Femur (tissue), 1 donor: Measurements from ENCODE around the gene CALB2.
"Not testable (repeated sequence)": the region's sequence is repeated elsewhere in the genome, so short reads cannot be mapped to it uniquely, and the experiment has no call there.

Experiments
- DNase-seq: peaks from one replicate; pipeline ENCODE4 v3.0.0-alpha.2; 2017

The CALB2 gene, protein sequence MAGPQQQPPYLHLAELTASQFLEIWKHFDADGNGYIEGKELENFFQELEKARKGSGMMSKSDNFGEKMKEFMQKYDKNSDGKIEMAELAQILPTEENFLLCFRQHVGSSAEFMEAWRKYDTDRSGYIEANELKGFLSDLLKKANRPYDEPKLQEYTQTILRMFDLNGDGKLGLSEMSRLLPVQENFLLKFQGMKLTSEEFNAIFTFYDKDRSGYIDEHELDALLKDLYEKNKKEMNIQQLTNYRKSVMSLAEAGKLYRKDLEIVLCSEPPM

DNA sequence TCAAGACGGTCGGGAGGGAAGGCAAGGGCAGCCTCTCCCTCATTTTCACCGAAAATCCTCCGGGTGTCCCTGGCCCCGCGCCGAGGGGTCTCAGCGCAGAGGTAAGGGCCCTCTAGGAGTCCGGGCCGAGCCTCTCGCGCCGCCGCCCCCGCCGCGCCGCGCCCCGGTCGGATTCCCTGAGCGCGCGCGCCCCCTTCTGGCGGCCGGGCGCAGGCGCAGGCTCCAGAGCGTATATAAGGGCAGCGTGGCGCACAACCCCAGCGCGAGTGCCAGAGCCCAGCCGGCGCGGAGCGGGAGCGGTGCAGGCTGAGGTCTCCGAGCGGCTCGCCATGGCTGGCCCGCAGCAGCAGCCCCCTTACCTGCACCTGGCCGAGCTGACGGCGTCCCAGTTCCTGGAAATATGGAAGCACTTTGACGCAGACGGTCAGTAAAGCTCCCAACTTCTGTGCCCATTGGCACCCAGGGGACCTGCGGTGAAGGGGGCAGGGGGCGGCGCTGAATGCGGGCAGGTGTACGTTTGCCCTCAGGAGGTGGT is at the start of gene CALB2:
Gene CALB2 (plus strand): TSS at position 260 of the 535 bp plus-strand sequence. CDS start 70 bp downstream, at position 330.
- peak; percentile 59 for DNase-seq

DNA sequence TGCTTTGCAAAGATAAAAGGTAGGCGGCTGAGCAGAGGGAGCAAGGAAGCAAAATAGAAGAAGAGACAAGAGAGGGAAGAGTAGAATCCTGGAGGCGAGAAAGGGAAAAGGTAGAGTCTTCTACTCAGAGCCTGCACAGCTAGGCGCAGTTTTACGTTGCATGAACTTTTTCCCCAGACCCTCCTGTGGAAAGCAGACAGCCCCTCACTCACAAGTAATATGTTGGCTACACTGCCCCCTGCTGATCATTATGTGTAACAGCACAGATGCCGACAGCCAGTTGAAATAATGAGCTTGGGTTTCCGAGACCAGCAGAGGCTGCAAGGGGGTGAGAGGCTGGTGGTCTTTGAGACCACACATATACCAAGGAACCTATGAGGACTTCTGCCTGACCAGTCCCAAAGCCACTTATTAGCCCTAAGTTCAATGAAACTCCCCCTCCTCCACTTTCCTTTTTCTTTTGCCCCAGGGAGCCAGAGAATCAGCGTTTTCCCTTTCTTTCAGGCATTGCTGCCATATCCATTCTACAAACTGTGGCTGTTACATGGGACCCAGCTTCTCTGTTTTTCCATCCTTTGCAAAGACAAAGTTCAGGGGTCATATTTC is 46.9 kb upstream of the CALB2 start:
- peak; percentile 34 for DNase-seq

DNA sequence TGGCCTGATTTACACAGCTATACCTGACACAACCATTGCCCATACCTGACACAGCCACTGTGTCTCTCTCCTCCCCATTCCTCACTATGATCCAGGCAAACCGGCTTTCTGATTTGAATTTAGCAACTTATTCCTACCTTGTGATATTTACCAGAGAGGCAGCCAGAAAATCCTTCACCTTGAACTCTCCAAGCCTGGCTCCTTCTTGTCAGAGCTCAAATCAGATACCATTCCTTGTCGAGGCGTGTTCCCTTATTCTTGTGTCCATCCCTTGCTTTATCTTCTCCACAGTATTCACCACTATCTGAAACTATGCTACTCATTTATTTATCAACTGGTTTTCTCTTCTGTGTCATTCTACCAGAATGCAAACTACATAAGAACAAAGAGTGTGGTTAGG is 44.9 kb upstream of the CALB2 start:
- not testable (repeated sequence) for DNase-seq

DNA sequence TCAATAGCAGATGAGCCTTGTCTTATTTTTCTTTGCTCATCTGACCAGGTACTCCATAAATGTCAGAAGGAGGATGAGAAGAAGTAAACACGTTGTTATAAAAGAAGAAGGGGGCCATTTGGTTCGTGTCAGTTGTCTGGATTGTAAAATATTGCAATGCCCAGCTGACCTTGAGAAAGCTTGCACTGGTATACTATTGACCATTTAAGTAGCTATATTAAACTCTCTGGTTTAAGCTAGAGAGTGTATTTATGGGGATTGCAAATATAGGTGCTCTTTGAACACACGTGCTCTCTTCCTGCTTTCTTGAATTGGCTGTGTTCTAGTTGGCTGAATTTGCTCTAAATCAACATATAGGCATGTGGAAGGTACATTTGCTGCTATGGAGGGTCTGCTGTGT is 43.3 kb upstream of the CALB2 start:
- no peak for DNase-seq

DNA sequence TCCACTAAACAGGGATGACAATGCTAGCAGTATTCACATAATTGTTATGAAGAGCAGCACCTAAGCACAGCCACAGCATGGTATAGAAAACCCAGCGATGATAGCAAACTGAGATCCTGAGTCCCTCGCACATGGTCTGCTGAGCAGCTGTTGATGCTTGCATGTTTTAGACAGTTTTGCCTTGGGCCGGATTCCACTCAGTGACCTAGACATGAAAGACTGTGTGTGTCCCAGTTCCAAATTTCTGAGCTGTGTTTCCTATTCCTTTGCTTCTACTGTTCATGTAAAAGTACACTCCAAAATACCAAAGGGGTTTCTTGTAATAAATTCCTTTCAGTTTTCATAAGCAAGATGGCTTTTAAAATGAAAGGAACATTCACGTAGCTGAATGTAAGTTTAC is 38.5 kb upstream of the CALB2 start:
- no peak for DNase-seq

DNA sequence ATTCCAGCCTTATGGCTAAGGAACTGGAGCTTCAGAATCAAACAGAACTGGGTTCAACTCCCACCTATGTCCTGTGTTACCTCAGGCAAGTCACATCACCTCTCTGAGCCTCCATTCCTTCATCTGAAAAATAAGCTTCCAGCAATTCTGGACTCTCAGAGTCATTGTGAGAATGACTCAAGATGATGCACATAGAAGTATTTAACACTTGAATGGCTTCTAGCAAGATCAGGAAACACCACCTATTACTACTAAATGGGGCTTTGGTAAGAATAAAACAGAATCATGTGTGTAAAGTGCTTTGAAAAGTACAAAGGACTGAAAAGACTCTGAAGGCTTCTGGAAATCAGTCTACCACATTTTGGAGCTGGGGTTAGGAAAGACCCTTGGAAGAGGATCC is 30.8 kb upstream of the CALB2 start:
- DNase-seq, result no peak

DNA sequence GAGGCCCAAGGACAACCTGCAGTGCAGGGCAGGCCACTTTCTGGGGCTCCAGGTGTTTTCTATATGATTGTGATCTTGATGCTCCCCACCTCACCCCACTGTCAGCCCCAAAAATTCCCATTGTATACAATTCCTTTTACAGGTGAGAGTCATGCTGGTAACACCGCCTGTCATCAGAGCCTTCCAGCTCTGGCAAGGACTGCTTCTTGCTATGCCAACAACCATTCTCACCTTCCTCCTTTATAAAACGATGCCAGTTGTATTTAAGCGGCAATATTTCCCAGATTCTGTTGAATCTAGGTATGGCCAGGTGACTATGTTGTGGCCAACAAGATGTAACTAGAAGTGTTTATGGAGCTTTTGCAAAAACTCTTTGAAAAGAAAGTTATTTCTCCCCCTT is 30.4 kb upstream of the CALB2 start:
- no peak for DNase-seq

DNA sequence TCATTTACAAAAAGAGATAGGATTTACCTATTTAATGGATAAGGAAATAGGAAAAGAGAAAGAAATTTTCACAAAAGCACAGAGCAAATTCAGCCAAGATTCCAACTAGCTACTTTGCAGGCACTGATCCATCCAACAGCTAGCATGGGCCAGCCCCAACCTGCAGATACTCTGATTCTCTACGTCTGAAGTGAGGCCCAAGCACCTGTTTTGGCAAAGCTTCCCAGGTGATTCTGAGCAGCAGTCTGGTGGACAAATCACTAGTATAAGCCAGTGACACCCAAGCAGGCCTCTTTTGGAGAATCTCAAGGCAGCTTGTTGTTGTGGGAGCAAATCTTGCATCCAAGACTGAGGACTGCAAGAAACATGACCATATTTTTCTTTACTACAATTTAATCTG is 20.9 kb upstream of the CALB2 start:
- no peak for DNase-seq

DNA sequence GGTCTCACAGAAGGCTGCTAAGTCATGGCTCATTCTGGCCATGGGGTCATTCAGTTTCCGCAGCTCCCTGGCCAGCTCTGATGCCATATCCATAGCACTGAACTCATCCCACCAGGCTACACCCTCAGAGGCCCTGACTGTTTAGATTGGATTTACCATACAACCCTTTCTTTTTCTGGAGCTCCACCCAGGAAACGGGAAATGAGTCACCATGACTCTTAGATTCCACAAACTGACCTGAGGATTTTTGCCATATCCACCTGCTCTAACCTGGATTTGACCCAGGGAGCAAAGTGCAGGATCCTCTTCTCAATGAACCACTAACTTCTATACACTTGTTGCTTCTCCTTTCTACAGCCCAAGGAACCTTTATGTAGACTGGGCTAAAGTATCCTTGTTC is 20.3 kb upstream of the CALB2 start:
- no peak for DNase-seq

DNA sequence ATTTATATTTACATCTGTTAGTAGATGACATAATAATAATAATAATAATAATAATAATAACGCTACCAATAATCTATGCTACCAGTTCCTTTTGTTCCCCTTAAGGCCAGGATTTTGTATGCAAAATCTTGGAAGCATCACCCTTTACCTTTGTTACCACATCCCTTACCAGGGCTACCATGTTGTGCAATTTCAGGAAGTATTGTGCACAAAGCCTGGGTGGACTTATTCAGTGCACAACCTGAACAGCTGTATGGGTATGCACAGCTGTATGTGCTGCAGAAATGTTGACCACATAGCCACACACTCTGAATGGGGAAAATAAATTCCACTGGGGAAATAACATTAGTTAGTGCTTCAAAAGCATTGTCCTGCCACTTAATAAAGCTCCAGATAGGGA is 19.9 kb upstream of the CALB2 start:
- no peak for DNase-seq

DNA sequence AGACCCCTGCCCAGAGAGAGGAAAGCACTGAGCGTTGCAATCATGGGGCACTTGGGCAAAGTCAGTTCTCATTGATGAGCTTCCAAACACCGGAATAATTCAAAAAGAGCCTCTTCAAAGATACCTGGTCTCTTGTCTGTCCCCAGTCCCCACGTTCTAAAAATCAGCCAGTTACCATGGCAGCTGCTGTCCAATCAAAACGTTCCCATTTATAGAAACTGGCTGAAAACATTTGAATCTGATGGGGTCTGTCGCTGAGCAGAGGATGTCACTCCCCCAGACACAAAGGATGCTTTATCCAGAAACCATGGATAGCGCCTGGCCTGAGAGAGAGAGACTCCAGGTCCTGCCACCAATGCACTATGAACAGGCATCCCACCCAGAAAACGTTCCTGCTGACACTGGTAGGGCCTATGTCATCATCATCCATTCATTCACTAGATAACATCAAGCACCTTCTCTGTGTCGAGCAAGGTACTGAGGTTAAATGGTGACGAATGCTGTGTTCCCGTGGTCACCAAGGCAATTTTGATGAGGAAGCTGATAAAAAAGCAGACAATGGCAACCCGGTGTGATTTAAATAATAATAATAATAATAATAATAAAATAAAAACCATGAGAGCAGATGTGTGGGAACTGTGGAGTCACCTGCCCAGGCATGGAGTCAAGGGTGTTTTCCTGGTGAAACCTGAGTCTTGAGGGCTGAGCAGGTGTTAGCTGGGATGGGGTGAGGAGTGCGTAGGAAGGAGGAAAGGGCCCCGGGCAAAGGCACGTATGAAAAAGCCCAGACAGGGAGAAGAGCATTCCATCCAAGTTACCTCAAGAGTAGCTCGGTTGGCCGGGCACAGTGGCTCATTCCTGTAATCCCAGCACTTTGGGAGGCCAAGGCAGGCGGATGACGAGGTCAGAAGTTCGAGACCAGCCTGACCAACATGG is 19.0 kb upstream of the CALB2 start:
- DNase-seq, result no peak

DNA sequence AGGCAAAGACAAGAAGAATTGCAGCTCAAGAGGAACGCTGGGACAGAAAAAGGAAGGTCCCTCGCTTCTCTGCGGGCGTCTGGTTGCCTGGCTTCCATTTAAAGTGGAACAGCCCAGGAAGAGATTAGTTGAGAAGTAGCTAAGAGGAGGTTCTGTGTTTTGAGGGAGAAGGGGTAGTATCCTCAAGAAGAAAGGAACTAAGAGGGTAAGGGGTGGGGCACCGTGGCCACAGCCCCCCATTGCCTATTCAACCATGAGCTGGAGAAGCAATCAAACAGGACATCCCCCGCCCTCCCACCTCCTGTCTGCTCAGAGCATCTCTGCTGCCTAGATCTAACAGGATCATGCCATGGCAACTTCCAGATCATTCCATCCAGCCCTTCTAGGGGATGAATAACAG is 18.1 kb upstream of the CALB2 start:
- DNase-seq, result no peak

DNA sequence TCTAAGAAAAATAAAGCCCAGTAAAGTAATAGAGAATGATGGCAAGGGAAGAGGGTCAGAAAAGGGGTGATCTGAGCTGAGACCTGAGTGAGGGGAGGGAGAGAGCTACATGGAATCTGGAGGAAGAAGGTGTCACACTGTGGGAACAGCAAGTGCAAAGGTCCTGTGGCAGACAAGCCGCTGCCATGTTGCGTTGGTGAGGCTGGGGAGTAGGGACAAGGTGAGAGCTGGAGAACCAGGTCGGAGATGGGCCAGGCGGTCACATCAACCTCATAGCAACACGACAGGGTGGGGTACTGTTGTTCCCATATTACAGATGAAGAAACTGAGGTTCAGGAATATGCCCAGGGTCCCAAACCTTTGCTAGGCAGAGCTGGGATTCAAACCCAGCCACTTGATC is 16.6 kb upstream of the CALB2 start:
- DNase-seq, result no peak

DNA sequence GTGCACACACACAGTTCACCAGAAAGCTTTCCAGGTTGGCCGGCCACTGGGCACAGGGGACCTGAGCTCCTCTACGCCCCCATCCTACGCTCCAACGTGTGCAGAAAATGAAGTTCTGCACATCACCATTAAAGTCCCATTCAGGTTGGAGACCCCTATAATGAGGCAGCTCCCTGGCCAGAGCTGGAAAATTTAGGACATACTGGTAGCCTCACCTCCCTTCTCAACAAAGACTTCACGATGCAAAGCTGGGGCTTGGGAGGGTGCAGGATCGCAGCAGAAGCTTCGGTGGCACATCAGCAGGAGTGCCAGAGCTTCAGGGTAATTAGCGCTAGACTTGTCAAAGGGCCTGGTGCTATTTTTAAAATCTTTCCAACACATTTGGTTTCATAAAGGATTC is 15.4 kb upstream of the CALB2 start:
- no peak for DNase-seq

DNA sequence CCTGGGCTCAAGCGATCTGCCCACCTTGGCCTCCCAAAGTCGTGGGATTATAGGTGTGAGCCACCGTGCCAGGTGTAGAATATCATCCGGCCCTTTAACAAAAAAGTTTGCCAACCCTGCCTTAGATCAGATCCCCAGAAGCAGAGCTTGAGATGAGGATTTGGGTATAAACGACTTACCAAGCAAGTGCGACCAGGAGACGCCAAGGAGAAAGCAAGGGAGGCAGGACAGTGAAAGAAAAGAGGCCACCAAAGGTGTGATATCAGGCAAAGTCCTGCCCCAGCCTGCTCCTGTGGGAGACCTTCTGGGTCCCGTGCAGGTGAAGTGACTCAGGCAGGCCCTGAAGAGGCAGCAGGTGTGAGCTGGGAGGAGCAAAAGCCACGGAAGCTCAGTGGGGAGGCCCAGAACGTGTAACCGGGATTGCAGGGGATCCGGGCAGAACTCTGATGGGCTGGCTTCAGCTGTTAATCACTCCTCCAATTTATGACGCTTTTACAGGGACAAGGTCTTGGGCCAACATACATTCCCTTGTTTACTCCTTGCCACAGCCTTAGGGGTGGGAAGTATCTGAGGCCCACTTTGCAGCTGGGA is 14.1 kb upstream of the CALB2 start:
- DNase-seq, result no peak

DNA sequence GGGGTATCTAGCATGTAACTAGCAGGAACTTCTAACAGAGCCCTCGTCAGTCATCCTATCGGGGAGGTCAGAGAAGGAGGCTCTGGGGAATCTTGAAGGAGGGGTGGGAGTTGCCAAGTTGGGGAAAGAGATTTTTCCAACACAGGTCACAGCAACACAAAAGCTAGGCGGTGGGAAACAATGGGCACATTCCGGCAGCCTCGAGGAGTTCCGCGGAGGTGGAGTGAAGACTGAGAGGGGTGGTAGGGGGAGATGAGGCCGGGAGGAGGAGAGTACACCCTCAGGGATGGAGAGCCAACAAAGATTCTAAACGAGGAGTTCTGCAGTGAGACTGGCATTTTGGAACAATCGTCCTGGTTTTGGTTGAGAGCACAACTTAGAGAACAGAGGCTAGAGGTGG is 13.5 kb upstream of the CALB2 start:
- no peak for DNase-seq

DNA sequence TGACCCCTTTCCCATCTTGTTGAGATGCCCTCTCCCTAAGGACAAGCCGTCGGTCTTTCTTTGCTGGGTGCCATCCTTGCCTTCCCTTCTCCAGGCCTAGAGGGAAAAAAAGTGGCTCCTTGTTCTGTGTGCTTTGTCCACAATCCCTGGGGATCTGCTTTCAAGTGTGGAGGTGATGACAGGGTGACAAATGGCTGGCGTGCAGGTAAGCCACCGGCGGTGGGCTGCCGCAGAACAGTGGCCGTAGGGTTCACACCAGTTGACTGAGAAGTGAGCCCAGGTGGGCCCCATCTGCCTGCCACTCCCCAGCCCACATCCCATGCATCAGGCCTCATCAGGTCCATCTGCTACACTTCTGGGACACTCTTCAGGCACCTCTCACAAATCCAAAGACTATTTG is 11.4 kb upstream of the CALB2 start:
- no peak for DNase-seq

DNA sequence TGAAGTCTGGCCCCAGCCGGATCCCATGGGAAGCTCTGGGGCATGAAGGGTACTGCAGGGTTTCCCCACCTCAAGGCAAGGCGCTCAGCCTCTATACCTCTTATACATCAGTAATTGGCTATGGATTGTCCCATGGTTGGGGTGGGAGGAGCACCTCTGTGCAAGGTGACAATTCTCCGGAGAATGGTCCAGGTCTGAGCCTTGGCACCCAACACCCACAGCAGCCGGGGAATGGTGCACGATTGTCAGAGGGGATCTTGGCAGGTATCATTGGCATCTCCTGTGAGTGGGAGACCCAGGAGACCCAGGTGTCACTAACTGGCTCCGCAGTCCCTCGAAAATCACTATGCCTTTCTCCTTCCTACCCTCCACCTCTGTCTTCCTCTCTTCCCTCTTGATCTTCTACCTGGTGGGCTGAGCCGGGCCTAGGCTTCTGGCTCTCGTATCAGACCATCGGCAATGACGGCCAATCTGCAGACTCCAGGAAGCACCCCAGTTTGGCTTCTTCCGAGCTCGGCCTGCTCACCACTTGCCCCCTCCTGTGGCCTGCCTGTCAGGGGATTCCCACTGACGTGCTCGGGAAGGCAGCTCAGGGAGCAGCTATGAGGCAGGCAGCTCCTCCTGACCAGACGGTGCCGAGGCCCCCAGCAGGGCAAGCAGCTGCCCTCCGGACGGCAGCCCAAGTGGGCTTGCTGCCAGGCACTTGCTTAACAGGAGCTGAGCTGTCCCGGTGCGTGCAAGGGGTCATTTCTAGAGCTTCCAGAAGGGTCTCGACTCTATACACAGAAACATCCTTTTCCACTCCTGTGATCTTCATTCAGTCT is 10.0 kb upstream of the CALB2 start:
- DNase-seq, result no peak

DNA sequence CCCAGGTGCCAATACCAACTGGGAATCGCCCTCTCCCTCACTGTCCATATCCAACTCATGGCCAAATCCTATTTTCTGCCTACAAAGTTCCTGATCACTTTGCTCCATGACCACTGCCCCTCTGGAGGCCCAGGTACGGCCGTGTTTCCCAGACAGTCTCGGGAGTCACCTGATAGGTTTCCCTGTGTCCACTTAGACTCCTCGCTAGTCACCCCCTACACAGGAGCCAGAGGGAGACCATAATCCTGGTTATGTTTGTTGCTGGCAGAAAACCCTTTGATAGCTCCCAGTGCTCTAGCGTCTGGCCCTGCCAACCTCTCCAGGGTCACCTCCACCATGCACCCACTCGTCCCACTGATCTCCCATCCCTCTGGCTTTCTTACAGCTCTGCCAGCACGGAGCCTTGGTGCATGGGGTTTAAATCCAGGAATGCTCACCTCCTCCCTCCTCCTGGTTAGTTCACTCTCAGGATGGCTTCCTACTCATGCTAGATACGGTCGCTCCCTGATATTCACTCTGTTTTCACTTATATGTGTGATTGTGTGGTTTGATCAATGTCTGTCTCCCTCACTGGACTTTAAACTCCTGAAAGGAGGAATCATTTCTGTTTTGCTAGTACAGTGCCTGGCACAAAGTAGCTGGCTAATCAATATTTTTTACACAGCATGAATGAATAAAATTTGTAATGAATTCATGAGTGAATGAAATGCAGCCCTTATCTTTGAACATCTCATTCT is 7.5 kb upstream of the CALB2 start:
- no peak for DNase-seq

DNA sequence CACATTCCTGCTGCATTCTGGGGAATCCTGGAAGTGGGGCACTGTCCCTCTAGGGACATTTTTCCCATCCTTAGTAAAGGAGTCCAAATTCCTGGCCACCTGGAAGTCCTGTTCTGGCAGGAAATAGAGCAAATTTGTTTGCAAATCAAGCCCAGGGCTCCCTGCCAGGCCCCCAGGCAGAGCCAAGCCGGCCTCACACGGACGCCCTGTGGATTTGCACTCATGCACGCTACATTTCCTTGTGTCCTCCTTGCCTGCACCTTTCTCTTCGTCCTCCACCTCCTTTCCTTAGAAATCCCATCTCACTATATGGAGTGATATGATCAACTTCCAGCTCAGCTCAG is 7.0 kb upstream of the CALB2 start:
- DNase-seq, result no peak

DNA sequence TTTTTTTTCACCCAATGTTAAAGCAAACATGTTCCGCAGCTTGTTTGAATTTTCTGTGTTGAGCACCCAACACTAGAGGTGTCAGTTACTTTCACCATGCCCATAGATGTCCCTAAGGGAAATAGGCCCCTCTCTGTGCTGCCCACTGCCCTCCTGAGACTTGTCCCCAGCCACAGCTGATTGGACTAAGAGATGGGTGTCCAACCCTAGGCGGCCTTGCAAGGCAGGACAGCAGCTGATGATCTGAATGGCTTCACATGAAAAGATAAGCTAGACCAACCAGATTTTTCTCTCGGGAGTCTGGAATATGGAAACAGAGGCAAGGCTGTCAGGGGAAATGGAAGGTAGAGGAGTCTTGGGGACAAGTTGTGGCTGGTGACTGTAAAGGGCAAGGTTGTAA is 6.1 kb upstream of the CALB2 start:
- DNase-seq, result no peak

DNA sequence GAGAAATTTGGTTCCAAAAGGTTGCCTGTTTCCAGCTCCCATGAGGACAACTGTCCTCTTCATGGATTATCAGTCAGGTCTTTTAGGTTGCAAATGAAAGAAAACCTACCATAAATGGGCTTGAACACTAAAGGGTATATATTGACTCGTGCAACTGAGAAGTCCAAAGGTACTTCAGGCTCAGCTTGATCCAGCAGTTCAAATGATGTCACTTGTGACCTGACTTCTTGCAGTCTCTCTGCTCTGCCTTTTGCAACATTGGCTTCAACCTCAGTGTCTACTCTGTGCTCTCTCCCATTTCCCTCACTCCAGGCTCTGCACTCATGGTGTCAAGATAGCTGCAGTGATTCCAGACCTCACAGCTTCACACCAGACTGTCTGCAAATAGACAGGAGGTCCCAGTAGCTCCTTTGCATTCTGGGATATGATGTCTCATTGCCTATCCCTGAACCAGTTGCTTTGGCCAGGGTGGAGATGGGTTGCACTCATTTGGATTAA is 5.5 kb upstream of the CALB2 start:
- DNase-seq, result no peak
